Spinal cord (tissue), 10 donors: ENCODE data around the gene NR5A1. TPM values are rescaled to one million over a fixed set of nuclear protein-coding genes. Genes with fewer than 3 reads are reported as not detected.
A peak's percentile ranks its signal among the peaks of the same experiment; 100 is the strongest.

Source experiments
- DNase-seq, 6 donors: peaks; one replicate each; pipeline versions ENCODE4 v3.0.0 to v3.0.0-alpha.2; 2013 to 2015; ENCODE audit warnings: low spot score in 6 of 6, low read depth in 4 of 6
- H3K27ac ChIP-seq: one replicate; pipeline ENCODE4 v1.5.1; 2013; ENCODE audit warnings: low read depth, low read length, control low read depth
- H3K27me3 ChIP-seq: one replicate; pipeline ENCODE4 v1.6.1; 2013; ENCODE audit warnings: low read length; ENCODE audit not compliant: control insufficient read depth, insufficient read depth
- H3K36me3 ChIP-seq: one replicate; pipeline ENCODE4 v1.6.1; 2013; ENCODE audit warnings: low read length; ENCODE audit not compliant: control insufficient read depth, insufficient read depth
- H3K4me1 ChIP-seq: one replicate; pipeline ENCODE4 v1.6.1; 2013; ENCODE audit warnings: low read length; ENCODE audit not compliant: control insufficient read depth, insufficient read depth
- H3K4me3 ChIP-seq: one replicate; pipeline ENCODE4 v1.5.1; 2013; ENCODE audit warnings: low read depth, low read length, control low read depth
- H3K9me3 ChIP-seq: one replicate; pipeline ENCODE4 v1.6.1; 2013; ENCODE audit warnings: low read length; ENCODE audit not compliant: control insufficient read depth, insufficient read depth
- WGBS: methylation state at CpG from one replicate; pipeline ENCODE4 v1.1.5; 2013; ENCODE audit warnings: missing lambda C conversion rate; ENCODE audit not compliant: insufficient coverage; 5-methylcytosine and 5-hydroxymethylcytosine counted together
- polyA plus RNA-seq, 2 donors: library from polyadenylated mRNA; unstranded; fragments of 120-200 nt; gene quantifications; one replicate each; pipeline ENCODE4 v1.2.1, GENCODE V29; 2013; ENCODE audit not compliant: insufficient read length in 2 of 2
- total RNA-seq, 2 donors: library from RNA; depleted of rRNA in 1 of 2; stranded (reverse); fragments of 120-200 nt in 1 of 2; fragments of >200 nt in 1 of 2; gene quantifications; one replicate each; pipeline versions ENCODE4 v1.2.3 to v1.2.4, GENCODE V29; 2013 to 2014
- donor health status: healthy.

NR5A1 gene
- total and polyA plus RNA-seq, 4 donors: 0.08 to 0.11 (median 0.09) TPM

DNA sequence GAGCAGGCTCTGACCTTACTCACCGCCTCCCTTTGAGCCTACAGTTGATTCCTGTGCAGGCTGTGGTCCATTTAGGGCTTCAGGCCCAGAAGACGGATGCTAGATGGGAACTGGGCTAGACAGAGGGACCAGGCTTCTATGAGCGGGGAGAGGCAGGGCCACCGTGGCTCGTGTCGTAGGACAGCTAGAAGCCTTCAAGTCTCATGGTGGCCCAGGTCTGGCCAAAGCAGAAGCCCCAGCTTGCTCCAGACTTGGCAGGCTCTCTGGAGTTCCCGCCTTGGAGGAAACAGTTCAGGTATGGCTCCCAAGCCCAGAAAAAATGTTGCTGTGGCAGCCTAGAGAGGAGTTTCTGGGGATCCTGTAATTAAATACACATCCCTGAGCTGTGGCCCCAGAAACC lies 10.9 kb upstream of the NR5A1 start:
- 98% methylated on average over 7 of the region's 7 CpGs for WGBS

DNA sequence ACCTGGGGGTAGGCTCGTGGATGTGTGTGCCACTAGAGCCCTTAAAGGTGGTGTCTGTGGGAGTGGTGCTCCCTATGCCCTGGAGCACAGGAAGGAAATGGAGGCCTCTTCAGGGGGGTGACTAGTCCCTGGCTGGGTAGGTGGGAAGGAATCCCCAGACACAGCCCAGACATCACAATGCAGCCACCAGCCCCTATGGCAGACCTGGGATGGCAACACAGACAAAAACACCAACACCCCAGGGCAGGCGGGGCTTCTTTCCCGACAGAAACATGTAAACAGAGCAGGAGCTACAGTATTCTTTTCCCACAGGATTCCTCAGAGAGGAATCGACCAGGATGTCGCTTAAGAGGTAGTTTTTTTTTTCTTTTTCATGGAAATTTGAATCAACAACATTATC lies 10.4 kb upstream of the NR5A1 start:
- H3K27ac ChIP-seq: no peak overlapping the region
- H3K27me3 ChIP-seq: no peaks in the 10 kb centered on the region
- no peaks in the 10 kb centered on the region for H3K9me3 ChIP-seq
- H3K4me1 ChIP-seq: peaks cover 28% of the 10 kb centered on the region
- no peak overlapping the region for H3K4me3 ChIP-seq
- H3K36me3 ChIP-seq: peaks cover 6% of the 10 kb centered on the region
- 100% methylated on average over 1 of the region's 5 CpGs for WGBS
- no peak for DNase-seq

More for the DNA sequence above, 10.9 kb upstream of the NR5A1 start:
- Histone ChIP-seq H3K4me1 (peaks cover 24% of the 10 kb centered on the region), H3K27me3 (no peaks in the 10 kb centered on the region), H3K4me3 (no peak overlapping the region), H3K36me3 (peaks cover 6% of the 10 kb centered on the region), H3K9me3 (no peaks in the 10 kb centered on the region), H3K27ac (no peak overlapping the region)
- DNase-seq: no peak

DNA sequence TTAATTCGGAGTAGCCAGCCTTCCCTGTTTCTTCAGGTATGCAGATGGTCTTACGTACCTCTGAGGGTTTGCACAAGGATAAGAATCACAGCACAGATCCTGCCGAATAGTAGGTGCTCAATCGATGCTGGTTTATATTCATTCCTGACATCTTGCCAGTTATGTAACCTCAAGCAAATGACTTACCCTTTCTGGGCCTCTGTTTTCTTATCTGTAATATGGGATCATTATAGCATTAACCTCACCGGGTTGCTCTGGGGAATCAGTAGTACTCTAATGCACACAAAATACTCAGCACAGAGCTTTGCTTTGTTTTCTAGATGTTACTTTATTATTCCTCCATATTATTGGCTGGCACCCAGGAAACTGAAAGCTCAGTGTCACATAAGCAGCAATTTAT lies 7.7 kb upstream of the NR5A1 start:
- no peak overlapping the region for H3K4me3 ChIP-seq
- H3K4me1 ChIP-seq: peaks cover 32% of the 10 kb centered on the region
- no peaks in the 10 kb centered on the region for H3K9me3 ChIP-seq
- DNase-seq: no peak
- WGBS: 83% methylated on average over 2 of the region's 5 CpGs
- H3K36me3 ChIP-seq: peaks cover 3% of the 10 kb centered on the region
- no peak overlapping the region for H3K27ac ChIP-seq
- H3K27me3 ChIP-seq: no peaks in the 10 kb centered on the region

DNA sequence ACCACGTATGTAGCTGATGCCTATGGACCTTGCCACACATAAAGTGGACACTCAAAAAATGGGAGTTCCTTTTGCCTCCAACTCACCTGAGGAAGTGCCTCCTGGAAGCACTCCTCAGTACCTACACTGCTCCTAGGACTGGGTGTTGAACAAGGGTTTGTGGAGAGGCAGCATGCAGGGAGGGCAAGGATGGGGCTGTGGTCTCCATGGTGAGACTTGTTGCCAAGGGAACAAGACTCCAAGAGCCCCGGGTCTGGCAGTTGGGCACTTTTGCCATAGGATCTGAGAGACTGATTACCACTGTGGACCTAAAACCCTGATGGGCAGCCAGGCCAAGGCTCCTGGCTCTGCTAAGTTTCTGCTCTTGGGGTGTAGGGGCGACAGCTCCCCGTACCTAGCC lies 6.9 kb upstream of the NR5A1 start:
- Histone ChIP-seq H3K9me3 (no peaks in the 10 kb centered on the region), H3K36me3 (peaks cover 3% of the 10 kb centered on the region), H3K27ac (no peak overlapping the region), H3K4me1 (peaks cover 32% of the 10 kb centered on the region), H3K4me3 (no peak overlapping the region), H3K27me3 (no peaks in the 10 kb centered on the region)
- WGBS: 58% methylated on average over 4 of the region's 4 CpGs
- peak in 2 of 6 donors; percentile 39 to 44 for DNase-seq

DNA sequence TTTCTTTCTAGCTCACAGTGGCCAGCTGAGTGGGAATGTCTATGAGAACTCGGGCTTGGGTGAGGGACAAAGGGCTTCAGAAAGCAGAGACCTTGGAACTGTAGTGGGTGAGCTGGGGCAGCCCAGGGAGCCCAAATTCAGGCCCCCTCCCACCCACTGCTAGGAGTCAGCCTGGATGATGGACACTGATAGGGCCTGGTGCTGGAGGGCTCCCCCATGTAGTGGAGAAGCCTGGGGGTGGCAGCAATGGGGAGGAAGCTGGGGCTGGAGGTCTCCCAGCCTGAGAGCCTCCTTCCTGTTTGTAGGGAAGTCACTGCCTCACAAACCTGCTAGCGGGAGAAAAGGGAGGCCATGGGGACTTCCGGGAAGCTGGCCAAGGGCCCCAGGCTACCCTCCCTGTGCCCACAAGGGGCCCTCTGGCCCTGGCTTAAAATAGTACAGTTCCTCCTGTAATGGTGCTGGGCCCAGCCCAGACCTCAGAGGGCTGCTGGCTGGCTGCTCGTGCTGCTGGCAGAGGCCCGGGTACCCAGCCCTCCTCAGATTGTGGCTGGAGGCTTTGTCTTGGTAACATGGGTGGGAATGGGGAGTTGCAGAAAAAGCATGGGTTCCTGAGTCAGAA lies 6.3 kb upstream of the NR5A1 start:
- WGBS: 32% methylated on average over 4 of the region's 5 CpGs
- Histone ChIP-seq H3K27me3 (no peaks in the 10 kb centered on the region), H3K9me3 (no peaks in the 10 kb centered on the region), H3K36me3 (peaks cover 3% of the 10 kb centered on the region), H3K27ac (no peak overlapping the region), H3K4me3 (no peak overlapping the region), H3K4me1 (peaks cover 32% of the 10 kb centered on the region)
- DNase-seq: peak in 2 of 6 donors; percentile 25 to 61

DNA sequence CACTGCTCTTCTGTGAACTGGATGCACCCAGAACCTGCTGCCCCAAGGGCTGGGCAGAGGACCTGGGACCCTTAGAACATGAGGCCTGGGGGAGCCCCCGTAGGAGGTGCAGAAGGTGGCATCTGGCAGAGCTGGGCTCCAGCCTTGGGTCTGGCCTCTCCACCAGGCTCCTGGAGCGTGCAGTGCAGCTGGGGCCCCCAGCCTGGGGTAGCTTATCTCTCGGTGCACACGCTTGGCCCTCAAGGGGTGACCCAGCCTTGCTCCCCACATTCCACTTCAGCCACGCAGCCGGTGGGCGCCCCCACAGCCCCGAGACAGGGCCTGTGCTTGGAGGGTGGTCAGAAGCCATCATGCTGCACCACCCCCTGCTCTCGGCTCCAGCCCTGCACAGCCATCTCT lies 5.6 kb upstream of the NR5A1 start:
- DNase-seq: no peak
- H3K36me3 ChIP-seq: no peaks in the 10 kb centered on the region
- no peak overlapping the region for H3K27ac ChIP-seq
- no peaks in the 10 kb centered on the region for H3K27me3 ChIP-seq
- no peak overlapping the region for H3K4me3 ChIP-seq
- H3K4me1 ChIP-seq: peaks cover 32% of the 10 kb centered on the region
- WGBS: 86% methylated on average over 7 of the region's 9 CpGs
- no peaks in the 10 kb centered on the region for H3K9me3 ChIP-seq

DNA sequence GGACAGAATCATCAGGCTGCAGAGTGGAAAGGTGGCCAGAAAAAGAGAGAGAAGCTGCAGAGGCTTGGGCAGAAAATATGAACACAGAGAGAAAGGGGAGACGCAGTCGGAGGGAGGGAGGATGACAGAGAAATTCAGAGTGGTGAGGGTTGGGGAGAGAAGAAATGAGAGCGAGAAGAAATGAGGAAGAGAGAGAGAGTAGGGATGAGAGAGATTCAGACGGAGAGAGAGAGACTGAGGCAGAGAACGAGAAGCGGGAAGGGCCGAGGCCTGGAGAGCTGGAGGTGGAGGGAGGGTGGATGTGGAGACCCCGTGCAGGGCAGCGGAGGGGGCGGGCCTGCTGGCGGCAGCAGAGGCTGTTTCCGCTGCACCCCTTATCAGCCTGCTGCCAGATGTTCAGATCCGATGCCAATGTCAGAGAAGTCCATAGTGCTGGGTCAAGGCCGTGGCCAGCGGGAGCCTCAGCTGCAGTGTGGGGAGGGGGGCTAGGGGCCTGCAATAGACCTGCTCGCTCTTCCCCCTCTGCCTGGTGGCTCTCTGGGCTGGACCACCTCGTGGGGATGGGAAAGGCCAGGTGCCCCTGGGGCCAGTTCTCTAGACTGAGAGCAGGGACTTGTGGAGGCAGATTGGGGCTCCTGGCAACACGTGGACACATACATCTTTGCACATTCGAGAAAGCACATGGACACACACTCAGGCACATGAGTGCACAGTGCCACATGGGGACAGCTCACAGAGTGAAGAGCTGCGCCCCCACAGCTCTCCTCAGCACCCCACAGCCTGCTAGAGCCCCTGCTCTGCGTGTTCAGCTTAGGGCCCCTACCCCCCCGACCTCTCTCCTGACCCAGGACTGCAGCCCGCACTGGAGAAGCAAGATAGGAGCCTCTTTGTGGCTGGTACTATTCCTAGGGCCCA lies 4.9 kb upstream of the NR5A1 start:
- no peak overlapping the region for H3K27ac ChIP-seq
- 62% methylated on average over 18 of the region's 23 CpGs for WGBS

DNA sequence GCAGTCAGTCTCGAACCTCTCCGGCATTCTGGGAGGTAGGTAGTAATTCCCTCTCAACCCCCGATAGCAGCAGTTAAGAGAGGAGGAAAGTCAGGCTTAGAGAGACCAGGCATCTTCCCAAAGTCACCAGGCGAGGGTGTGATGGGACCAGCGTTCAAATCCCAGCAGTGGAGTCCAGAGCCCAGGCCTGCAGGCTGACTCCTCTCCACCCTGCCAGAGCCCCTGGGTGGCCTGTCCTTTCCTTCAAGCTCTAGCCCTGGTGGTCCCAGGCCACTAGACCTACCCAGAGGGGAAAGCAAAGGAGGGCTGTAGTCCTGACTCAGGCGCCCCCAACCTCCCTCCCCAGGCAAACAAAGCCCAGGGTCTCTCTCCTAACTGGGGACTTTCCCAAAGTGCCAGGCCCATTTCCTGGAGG lies 4.2 kb upstream of the NR5A1 start:
- Histone ChIP-seq H3K27ac (no peak overlapping the region), H3K27me3 (peaks cover 8% of the 10 kb centered on the region), H3K9me3 (no peaks in the 10 kb centered on the region), H3K36me3 (no peaks in the 10 kb centered on the region), H3K4me3 (no peak overlapping the region), H3K4me1 (peaks cover 32% of the 10 kb centered on the region)
- 50% methylated on average over 1 of the region's 6 CpGs for WGBS
- DNase-seq: no peak

More for the DNA sequence above, 4.9 kb upstream of the NR5A1 start:
- H3K27me3 ChIP-seq: peaks cover 2% of the 10 kb centered on the region
- no peak overlapping the region for H3K4me3 ChIP-seq
- peaks cover 32% of the 10 kb centered on the region for H3K4me1 ChIP-seq
- H3K36me3 ChIP-seq: no peaks in the 10 kb centered on the region
- no peak for DNase-seq
- no peaks in the 10 kb centered on the region for H3K9me3 ChIP-seq

DNA sequence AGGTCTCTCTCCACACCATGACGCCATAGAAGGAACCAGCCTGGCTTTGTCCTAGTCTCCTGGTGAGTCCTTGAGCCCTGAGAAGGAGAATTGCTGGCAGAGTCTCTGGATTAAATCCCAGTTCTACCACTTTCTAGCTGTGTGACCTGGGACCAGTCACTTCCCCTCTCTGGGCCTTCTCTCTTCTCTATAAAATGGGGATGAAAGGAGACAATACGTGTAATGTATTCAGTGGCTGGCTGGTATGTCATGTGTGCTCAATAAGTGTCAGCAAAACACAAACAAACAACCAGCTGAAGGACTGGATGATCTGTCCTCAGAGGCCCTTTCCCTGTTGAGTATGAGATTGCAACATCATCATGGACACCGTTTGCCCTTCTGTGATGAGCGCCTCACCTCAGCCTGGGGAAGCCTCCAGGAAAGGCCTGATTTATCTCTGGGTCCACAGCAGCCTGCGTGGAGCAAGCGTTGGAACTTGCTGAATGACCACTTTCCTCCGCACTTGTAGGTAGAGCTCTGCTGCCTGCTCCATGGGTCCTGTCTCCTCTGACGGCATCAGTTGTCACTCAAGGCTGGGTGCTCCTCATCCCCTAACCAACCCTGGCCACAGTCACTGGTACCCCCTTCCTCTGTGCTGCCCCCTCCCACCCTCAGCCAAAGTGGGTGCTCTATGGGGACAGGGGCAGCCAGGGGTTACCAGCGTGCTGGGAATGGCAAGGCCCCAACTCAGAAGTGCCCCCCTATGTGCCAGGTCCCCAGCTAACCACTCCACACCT lies 3.6 kb upstream of the NR5A1 start:
- no peaks in the 10 kb centered on the region for H3K36me3 ChIP-seq

More for the DNA sequence above, 3.6 kb upstream of the NR5A1 start:
- Histone ChIP-seq H3K9me3 (no peaks in the 10 kb centered on the region), H3K4me3 (no peak overlapping the region), H3K4me1 (peaks cover 32% of the 10 kb centered on the region), H3K27me3 (peaks cover 13% of the 10 kb centered on the region), H3K27ac (no peak overlapping the region)
- WGBS: 89% methylated on average over 6 of the region's 9 CpGs
- DNase-seq: no peak
